HepG2 (cell line): ENCODE measurements around the gene CSNK1A1. TPM values are rescaled to one million over a fixed set of nuclear protein-coding genes. Genes with fewer than 3 reads are reported as not detected.

Experiments used
- FIP1L1 ChIP-seq: fragments of 200-400 bp; formaldehyde crosslinking; IDR thresholded peaks from 2 replicates; pipeline ENCODE4 v1.6.1; 2018; ENCODE audit warnings: low read depth, mild to moderate bottlenecking, low read length, moderate library complexity, borderline replicate concordance; ENCODE audit not compliant: insufficient read depth
- GTF3A ChIP-seq: sonication (generic); formaldehyde crosslinking; conservative IDR thresholded peaks from 2 replicates; pipeline ENCODE4 v1.4.0; 2020; ENCODE audit warnings: mild to moderate bottlenecking, missing genetic modification reagents
- HMG20A ChIP-seq: IDR thresholded peaks from 2 replicates; pipeline ENCODE4 v1.6.1; 2016; ENCODE audit warnings: borderline replicate concordance
- NFE2 ChIP-seq: sonication (generic); formaldehyde crosslinking; IDR thresholded peaks from 2 replicates; pipeline ENCODE4 v1.4.0; 2020; ENCODE audit warnings: missing genetic modification reagents
- PHF8 ChIP-seq: sonication (generic); formaldehyde crosslinking; IDR thresholded peaks from 2 replicates; pipeline ENCODE4 v1.5.0; 2020; ENCODE audit warnings: missing genetic modification reagents
- RFXAP ChIP-seq: sonication (generic); formaldehyde crosslinking; IDR thresholded peaks from 2 replicates; pipeline ENCODE4 v1.4.0; 2020; ENCODE audit warnings: missing genetic modification reagents, borderline replicate concordance
- THAP7 ChIP-seq: sonication (generic); formaldehyde crosslinking; IDR thresholded peaks from 2 replicates; pipeline ENCODE4 v1.8.1; 2023; ENCODE audit warnings: mild to moderate bottlenecking, missing genetic modification reagents
- ZBTB8A ChIP-seq: sonication (generic); formaldehyde crosslinking; IDR thresholded peaks from 2 replicates; pipeline ENCODE4 v1.4.0; 2020; ENCODE audit warnings: mild to moderate bottlenecking, low read depth, missing genetic modification reagents, borderline replicate concordance
- ZNF251 ChIP-seq: sonication (generic); formaldehyde crosslinking; IDR thresholded peaks from 2 replicates; pipeline ENCODE4 v1.9.0; 2021; ENCODE audit warnings: mild to moderate bottlenecking, missing genetic modification reagents
- ZNF777 ChIP-seq: sonication (generic); formaldehyde crosslinking; IDR thresholded peaks from 2 replicates; pipeline ENCODE4 v1.4.0; 2020; ENCODE audit warnings: missing genetic modification reagents
- polyA plus RNA-seq, 8 experiments: library from polyadenylated mRNA; depleted of rRNA in 3 of 8; stranded (reverse) in 7 of 8; unstranded in 1 of 8; fragments of >200 nt; fragmentation: Illumina TruSeq in 4 of 8; extraction: Trizol in 4 of 8; gene quantifications; 2 replicates each; pipeline versions ENCODE4 v1.2.1 to v1.2.3, GENCODE V29; 2011 to 2016; ENCODE audit warnings: low read depth in 4 of 8, missing spikeins in 1 of 8, mixed read lengths in 1 of 8; ENCODE audit not compliant: insufficient read depth in 1 of 8
- total RNA-seq, 5 experiments: library from RNA; depleted of rRNA; stranded (reverse); fragments of >200 nt; fragmentation: Illumina TruSeq; extraction: Trizol; gene quantifications; 2 replicates each; pipeline ENCODE4 v1.2.3, GENCODE V29; 2016; ENCODE audit warnings: low read depth in 1 of 5
- TF ChIP-seq, protein P1 (sequence below): sonication (generic); formaldehyde crosslinking; IDR thresholded peaks from 2 replicates; pipeline ENCODE4 v1.8.0; 2022; ENCODE audit warnings: mild to moderate bottlenecking, missing genetic modification reagents; ENCODE audit not compliant: insufficient replicate concordance
- TF ChIP-seq, protein P2 (sequence below): sonication (generic); formaldehyde crosslinking; IDR thresholded peaks from 2 replicates; pipeline ENCODE4 v1.5.0; 2020; ENCODE audit warnings: missing genetic modification reagents
- TF ChIP-seq, protein P3 (sequence below): sonication (generic); formaldehyde crosslinking; conservative IDR thresholded peaks from 2 replicates; pipeline ENCODE4 v1.8.0; 2022; ENCODE audit warnings: missing genetic modification reagents
- TF ChIP-seq, protein P4 (sequence below): sonication (generic); formaldehyde crosslinking; IDR thresholded peaks from 2 replicates; pipeline ENCODE4 v1.5.0; 2020; ENCODE audit warnings: mild to moderate bottlenecking, missing genetic modification reagents, borderline replicate concordance

Gene CSNK1A1
- total and polyA plus RNA-seq, 2 of the 13 experiments (the other 11 are each of a cell fraction or from before 2014, with no cell fraction given) = 89.0 to 149 TPM

- TF ChIP-seq, protein P1, sequence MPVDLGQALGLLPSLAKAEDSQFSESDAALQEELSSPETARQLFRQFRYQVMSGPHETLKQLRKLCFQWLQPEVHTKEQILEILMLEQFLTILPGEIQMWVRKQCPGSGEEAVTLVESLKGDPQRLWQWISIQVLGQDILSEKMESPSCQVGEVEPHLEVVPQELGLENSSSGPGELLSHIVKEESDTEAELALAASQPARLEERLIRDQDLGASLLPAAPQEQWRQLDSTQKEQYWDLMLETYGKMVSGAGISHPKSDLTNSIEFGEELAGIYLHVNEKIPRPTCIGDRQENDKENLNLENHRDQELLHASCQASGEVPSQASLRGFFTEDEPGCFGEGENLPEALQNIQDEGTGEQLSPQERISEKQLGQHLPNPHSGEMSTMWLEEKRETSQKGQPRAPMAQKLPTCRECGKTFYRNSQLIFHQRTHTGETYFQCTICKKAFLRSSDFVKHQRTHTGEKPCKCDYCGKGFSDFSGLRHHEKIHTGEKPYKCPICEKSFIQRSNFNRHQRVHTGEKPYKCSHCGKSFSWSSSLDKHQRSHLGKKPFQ = no peak
- TF ChIP-seq THAP7 (0 out of 2 replicates have a peak, but pooled peaks have one; percentile 61), GTF3A (CRISPR knock-in tag) (no peak), RFXAP (CRISPR knock-in tag) (no peak), PHF8 (CRISPR knock-in tag) (peak; percentile 7; the same call in 1 of the 2 replicates), ZNF251 (no peak), FIP1L1 (no peak), HMG20A (CRISPR knock-in tag) (no peak), ZBTB8A (CRISPR knock-in tag) (no peak), ZNF777 (no peak), NFE2 (CRISPR knock-in tag) (no peak)
- TF ChIP-seq, protein P2, sequence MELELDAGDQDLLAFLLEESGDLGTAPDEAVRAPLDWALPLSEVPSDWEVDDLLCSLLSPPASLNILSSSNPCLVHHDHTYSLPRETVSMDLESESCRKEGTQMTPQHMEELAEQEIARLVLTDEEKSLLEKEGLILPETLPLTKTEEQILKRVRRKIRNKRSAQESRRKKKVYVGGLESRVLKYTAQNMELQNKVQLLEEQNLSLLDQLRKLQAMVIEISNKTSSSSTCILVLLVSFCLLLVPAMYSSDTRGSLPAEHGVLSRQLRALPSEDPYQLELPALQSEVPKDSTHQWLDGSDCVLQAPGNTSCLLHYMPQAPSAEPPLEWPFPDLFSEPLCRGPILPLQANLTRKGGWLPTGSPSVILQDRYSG (CRISPR knock-in tag) = no peak
- TF ChIP-seq, protein P3, sequence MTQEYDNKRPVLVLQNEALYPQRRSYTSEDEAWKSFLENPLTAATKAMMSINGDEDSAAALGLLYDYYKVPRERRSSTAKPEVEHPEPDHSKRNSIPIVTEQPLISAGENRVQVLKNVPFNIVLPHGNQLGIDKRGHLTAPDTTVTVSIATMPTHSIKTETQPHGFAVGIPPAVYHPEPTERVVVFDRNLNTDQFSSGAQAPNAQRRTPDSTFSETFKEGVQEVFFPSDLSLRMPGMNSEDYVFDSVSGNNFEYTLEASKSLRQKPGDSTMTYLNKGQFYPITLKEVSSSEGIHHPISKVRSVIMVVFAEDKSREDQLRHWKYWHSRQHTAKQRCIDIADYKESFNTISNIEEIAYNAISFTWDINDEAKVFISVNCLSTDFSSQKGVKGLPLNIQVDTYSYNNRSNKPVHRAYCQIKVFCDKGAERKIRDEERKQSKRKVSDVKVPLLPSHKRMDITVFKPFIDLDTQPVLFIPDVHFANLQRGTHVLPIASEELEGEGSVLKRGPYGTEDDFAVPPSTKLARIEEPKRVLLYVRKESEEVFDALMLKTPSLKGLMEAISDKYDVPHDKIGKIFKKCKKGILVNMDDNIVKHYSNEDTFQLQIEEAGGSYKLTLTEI (CRISPR knock-in tag) = no peak
- TF ChIP-seq, protein P4, sequence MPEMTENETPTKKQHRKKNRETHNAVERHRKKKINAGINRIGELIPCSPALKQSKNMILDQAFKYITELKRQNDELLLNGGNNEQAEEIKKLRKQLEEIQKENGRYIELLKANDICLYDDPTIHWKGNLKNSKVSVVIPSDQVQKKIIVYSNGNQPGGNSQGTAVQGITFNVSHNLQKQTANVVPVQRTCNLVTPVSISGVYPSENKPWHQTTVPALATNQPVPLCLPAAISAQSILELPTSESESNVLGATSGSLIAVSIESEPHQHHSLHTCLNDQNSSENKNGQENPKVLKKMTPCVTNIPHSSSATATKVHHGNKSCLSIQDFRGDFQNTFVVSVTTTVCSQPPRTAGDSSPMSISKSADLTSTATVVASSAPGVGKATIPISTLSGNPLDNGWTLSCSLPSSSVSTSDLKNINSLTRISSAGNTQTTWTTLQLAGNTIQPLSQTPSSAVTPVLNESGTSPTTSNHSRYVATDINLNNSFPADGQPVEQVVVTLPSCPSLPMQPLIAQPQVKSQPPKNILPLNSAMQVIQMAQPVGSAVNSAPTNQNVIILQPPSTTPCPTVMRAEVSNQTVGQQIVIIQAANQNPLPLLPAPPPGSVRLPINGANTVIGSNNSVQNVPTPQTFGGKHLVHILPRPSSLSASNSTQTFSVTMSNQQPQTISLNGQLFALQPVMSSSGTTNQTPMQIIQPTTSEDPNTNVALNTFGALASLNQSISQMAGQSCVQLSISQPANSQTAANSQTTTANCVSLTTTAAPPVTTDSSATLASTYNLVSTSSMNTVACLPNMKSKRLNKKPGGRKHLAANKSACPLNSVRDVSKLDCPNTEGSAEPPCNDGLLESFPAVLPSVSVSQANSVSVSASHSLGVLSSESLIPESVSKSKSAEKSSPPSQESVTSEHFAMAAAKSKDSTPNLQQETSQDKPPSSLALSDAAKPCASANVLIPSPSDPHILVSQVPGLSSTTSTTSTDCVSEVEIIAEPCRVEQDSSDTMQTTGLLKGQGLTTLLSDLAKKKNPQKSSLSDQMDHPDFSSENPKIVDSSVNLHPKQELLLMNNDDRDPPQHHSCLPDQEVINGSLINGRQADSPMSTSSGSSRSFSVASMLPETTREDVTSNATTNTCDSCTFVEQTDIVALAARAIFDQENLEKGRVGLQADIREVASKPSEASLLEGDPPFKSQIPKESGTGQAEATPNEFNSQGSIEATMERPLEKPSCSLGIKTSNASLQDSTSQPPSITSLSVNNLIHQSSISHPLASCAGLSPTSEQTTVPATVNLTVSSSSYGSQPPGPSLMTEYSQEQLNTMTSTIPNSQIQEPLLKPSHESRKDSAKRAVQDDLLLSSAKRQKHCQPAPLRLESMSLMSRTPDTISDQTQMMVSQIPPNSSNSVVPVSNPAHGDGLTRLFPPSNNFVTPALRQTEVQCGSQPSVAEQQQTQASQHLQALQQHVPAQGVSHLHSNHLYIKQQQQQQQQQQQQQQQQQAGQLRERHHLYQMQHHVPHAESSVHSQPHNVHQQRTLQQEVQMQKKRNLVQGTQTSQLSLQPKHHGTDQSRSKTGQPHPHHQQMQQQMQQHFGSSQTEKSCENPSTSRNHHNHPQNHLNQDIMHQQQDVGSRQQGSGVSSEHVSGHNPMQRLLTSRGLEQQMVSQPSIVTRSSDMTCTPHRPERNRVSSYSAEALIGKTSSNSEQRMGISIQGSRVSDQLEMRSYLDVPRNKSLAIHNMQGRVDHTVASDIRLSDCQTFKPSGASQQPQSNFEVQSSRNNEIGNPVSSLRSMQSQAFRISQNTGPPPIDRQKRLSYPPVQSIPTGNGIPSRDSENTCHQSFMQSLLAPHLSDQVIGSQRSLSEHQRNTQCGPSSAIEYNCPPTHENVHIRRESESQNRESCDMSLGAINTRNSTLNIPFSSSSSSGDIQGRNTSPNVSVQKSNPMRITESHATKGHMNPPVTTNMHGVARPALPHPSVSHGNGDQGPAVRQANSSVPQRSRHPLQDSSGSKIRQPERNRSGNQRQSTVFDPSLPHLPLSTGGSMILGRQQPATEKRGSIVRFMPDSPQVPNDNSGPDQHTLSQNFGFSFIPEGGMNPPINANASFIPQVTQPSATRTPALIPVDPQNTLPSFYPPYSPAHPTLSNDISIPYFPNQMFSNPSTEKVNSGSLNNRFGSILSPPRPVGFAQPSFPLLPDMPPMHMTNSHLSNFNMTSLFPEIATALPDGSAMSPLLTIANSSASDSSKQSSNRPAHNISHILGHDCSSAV (CRISPR knock-in tag) = no peak
Measured at GRCh38 chr5:149549461-149550267, 1.6 kb downstream of the CSNK1A1 start (continued).
